Measurements from ENCODE around the gene RPS16. TPM values are rescaled to one million over a fixed set of nuclear protein-coding genes. Genes with fewer than 3 reads are reported as not detected.

Gene RPS16
- total RNA-seq, 4 donors from 2014 or later: 919 to 2,686 (median 1,277) TPM

DNA sequence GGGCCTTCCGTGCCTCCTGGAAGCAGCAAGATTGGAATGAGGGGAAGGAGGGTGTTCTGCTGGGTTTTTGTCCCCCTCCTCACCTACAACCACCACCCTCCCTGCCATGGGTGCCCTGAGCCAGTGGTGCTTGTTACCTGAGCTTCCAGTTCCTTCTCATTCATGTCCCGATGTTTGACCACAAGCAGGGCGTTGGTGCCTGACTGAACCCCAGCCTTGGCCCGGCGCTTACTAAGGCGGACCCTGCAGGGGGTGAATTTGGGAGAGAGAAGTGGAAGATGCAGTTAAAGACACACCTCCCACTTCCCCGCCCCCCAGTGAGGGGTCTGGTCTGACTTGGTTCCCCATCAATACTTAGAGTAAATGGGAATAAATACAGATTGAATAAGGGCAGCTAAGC, 49.2 kb downstream of the RPS16 start:
- Histone ChIP-seq H3K9me3 (no peaks in the 10 kb centered on the region), H3K36me3 (peaks cover 43 to 57% of the 10 kb centered on the region in 2 donors), H3K4me3 (replicated peaks in 1 of 3) (no peak overlapping the region), H3K4me1 (peaks cover 5 to 7% of the 10 kb centered on the region in 2 donors), H3K27me3 (no peaks in the 10 kb centered on the region), H3K27ac (no peak overlapping the region)
- DNase-seq: no peak
- TF ChIP-seq POLR2A (IDR thresholded peaks at IDR 0.05): no peak
- TF ChIP-seq, protein P1, sequence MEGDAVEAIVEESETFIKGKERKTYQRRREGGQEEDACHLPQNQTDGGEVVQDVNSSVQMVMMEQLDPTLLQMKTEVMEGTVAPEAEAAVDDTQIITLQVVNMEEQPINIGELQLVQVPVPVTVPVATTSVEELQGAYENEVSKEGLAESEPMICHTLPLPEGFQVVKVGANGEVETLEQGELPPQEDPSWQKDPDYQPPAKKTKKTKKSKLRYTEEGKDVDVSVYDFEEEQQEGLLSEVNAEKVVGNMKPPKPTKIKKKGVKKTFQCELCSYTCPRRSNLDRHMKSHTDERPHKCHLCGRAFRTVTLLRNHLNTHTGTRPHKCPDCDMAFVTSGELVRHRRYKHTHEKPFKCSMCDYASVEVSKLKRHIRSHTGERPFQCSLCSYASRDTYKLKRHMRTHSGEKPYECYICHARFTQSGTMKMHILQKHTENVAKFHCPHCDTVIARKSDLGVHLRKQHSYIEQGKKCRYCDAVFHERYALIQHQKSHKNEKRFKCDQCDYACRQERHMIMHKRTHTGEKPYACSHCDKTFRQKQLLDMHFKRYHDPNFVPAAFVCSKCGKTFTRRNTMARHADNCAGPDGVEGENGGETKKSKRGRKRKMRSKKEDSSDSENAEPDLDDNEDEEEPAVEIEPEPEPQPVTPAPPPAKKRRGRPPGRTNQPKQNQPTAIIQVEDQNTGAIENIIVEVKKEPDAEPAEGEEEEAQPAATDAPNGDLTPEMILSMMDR (IDR thresholded peaks at IDR 0.05): no peak
- intact Hi-C loops (cut with DNase I): loop anchor here (5.0 kb wide), 1 partner anchor 39 kb away; no protein-coding TSS in a partner anchor
- 81 to 90% methylated on average over 7 of the region's 7 CpGs for WGBS, 2 donors

DNA sequence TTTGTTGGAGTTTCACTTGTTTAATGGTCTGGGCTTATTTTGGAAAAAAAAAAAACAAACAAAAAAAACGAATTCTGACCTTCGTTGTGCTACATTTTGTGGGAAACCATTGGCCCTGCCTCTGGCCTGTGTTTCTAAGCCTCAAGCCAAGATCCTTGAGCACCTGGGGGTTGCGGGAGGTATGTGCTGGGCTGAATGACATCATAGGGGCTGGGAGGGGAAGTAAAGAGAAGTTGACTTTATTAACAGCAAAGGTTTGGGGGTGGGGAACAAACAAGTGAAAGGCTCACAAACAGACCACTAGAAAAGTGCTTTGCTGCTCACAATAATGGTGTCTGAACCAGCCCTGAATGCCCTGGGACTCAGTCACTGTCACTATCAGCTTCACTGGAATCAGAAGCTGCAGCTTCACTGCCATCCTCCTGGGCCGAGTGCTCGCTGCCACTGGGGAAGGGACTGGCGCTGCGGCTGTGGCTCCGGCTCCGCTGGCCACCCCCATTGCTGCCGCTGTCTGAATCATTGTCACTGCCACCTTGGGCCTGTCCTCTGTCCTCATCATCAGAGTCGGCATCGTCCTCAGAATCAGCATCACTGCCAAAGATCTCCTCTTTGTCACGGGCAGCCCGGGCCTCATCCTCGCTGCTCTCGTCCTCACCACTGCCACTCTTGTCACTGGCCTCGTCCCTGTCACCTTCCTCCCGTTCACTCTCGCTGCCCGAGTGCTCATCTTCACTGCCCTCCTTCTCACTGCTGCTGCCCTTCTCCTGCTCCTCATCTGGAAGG, 49.9 kb downstream of the RPS16 start:
- WGBS, 2 donors: 83 to 88% methylated on average over 20 of the region's 20 CpGs
- H3K9me3 ChIP-seq: no peaks in the 10 kb centered on the region
- DNase-seq: no peak
- no peak overlapping the region for H3K27ac ChIP-seq
- TF ChIP-seq, protein P1 (IDR thresholded peaks at IDR 0.05): no peak
- TF ChIP-seq POLR2A (IDR thresholded peaks at IDR 0.05): no peak
- H3K27me3 ChIP-seq: no peaks in the 10 kb centered on the region
- peaks cover 50 to 64% of the 10 kb centered on the region in 2 donors for H3K36me3 ChIP-seq
- no peak overlapping the region for H3K4me3 ChIP-seq (replicated peaks in 1 of 3)
- intact Hi-C loops (cut with DNase I): loop anchor here (5.0 kb wide), 1 partner anchor 39 kb away; no protein-coding TSS in a partner anchor
- peaks cover 4 to 7% of the 10 kb centered on the region in 2 donors for H3K4me1 ChIP-seq

DNA sequence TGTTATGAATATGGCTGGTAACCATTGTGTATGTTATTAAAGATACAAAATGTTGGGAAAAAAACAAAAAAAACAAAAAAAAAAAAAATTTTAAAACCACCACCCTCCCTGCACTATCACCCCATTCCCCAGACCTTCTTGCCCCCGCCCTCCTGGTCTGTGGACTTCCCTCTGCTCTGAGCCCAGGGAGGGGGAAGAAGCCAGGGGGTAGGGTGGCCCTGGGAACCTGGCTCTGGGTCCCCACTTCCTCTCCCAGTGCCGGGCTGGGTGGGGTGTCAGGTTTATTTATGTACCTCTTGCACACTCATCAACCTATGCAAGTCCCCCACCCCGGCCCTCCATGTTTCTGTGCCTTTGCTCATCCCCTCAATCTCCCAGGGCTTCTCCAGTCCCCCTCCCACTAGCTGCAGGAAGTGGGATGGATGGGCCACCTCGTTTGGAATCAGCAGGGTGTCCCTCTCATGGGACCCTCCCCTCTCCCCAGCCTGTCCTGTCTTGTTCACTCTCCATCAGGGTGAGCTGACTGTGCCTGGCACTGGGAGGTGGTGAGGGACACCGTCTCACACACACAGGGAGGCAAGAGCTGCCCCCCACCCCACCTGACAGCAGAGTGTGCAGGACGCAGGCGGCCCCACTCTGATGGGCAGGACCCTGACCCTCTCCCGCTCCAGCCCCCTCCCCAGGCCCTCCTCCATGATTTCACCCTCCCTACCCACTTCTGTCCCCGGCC, 50.7 kb downstream of the RPS16 start:
- intact Hi-C loops (cut with DNase I): loop anchor here (5.0 kb wide), 1 partner anchor 38 kb away; no protein-coding TSS in a partner anchor
- H3K9me3 ChIP-seq: no peaks in the 10 kb centered on the region
- peaks cover 58 to 72% of the 10 kb centered on the region in 2 donors for H3K36me3 ChIP-seq
- H3K27me3 ChIP-seq: no peaks in the 10 kb centered on the region
- no peak for DNase-seq
- WGBS, 2 donors: 74 to 77% methylated on average over 8 of the region's 9 CpGs
- TF ChIP-seq, protein P1 (IDR thresholded peaks at IDR 0.05): no peak
- TF ChIP-seq POLR2A (IDR thresholded peaks at IDR 0.05): no peak
- H3K4me1 ChIP-seq: peaks cover 3 to 5% of the 10 kb centered on the region in 2 donors
- H3K27ac ChIP-seq: no peak overlapping the region
- no peak overlapping the region for H3K4me3 ChIP-seq (replicated peaks in 1 of 3)

Small RNAs within 50 kb of the gene (microRNA-seq; reads per million reads assigned to microRNA genes)
- gene MIR4530: not detected

Small RNAs within 50 kb of the gene (small RNA-seq; reads per million reads assigned to genes)
- not detected for gene MIR4530

Other genes with a start within 250 kb of the RPS16 start
- under 1 TPM in 3 of 4 donors, not detected in 1; 0.45 to 0.81 (median 0.78) TPM for gene NCCRP1, start 239.0 kb downstream of the RPS16 start, total RNA-seq
- gene SYCN, start 231.7 kb downstream of the RPS16 start, total RNA-seq: not detected
- not detected for gene IFNL3, start 190.9 kb downstream of the RPS16 start, total RNA-seq
- not detected for gene IFNL4, start 187.1 kb downstream of the RPS16 start, total RNA-seq
- not detected for gene IFNL2, start 167.6 kb downstream of the RPS16 start, total RNA-seq
- not detected for gene IFNL1, start 139.5 kb downstream of the RPS16 start, total RNA-seq
- 1 to 10 TPM in 3 of 4 donors, under 1 TPM in 1; 0.78 to 2.2 (median 1.1) TPM for gene LRFN1, start 115.1 kb downstream of the RPS16 start, total RNA-seq
- gene GMFG, start 99.9 kb downstream of the RPS16 start, total RNA-seq: 10 to 100 TPM in 3 of 4 donors, 1 to 10 TPM in 1; 6.3 to 54.7 (median 17.6) TPM
- gene SAMD4B, start 93.5 kb downstream of the RPS16 start, total RNA-seq: 100 to 1,000 TPM in 3 of 4 donors, 10 to 100 TPM in 1; 79.5 to 212 (median 124) TPM
- 10 to 100 TPM; 38.8 to 60.3 (median 50.8) TPM for gene PAF1, start 44.8 kb downstream of the RPS16 start, total RNA-seq
- 10 to 100 TPM; 44.3 to 77.5 (median 63.4) TPM for gene MED29, start 44.6 kb downstream of the RPS16 start, total RNA-seq
- gene ZFP36, start 29.1 kb downstream of the RPS16 start, total RNA-seq: 100 to 1,000 TPM in 1 of 4 donors, 10 to 100 TPM in 3; 32.4 to 109 (median 62.4) TPM
- 10 to 100 TPM in 2 of 4 donors, 1 to 10 TPM in 2; 8.2 to 29.1 (median 10.7) TPM for gene PLEKHG2, start 23.3 kb downstream of the RPS16 start, total RNA-seq
- 100 to 1,000 TPM in 2 of 4 donors, 10 to 100 TPM in 2; 93.6 to 203 (median 116) TPM for gene SUPT5H, start 9.6 kb upstream of the RPS16 start, total RNA-seq
- 10 to 100 TPM; 74.4 to 86.5 (median 84.5) TPM for gene TIMM50, start 44.9 kb upstream of the RPS16 start, total RNA-seq
- under 1 TPM in 1 of 4 donors, not detected in 3; 0.56 TPM for gene DLL3, start 63.0 kb upstream of the RPS16 start, total RNA-seq
- gene SELENOV, start 79.2 kb upstream of the RPS16 start, total RNA-seq: 1 to 10 TPM; 2.5 to 4.4 (median 3.3) TPM
- 1 to 10 TPM; 2.4 to 7.1 (median 4.4) TPM for gene EID2B, start 96.9 kb upstream of the RPS16 start, total RNA-seq
- 10 to 100 TPM; 15.3 to 24.4 (median 19.8) TPM for gene EID2, start 104.2 kb upstream of the RPS16 start, total RNA-seq
- gene LGALS13, start 166.6 kb upstream of the RPS16 start, total RNA-seq: not detected
- gene LGALS16, start 220.0 kb upstream of the RPS16 start, total RNA-seq: not detected